Loucy (cell line): ENCODE data around the gene BCKDHB.

Experiments
- EZH2phosphoT487 ChIP-seq: fragments of 200-600 bp; IDR thresholded peaks from 2 replicates; pipeline ENCODE4 v1.6.1; 2018; ENCODE audit warnings: antibody characterized with exemption, mild to moderate bottlenecking, moderate library complexity, borderline replicate concordance
- TF ChIP-seq, protein P1 (sequence below): fragments of 200-600 bp; sonication (generic); conservative IDR thresholded peaks from 2 replicates; pipeline ENCODE4 v1.5.1; 2014; ENCODE audit warnings: mild to moderate bottlenecking, antibody characterized with exemption, low read length

DNA sequence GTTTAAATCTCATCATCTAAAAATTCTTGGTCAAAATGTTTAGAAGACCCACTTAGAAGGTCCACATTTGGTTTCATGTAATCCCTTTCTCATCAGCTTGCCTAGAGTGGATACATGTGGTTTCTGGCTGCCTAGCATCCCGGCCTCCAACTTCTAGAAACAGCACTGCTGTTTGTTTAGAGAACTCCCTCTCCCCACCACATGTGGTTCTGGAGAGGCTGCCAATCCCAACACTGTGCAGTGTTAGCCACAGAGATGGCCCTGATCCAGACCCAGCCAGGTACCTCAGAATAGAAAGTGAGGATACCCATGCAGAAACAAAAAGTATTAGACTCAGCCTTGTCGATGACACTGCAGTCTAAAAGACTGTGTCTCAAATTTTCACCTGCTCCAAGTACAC, 241.8 kb downstream of the BCKDHB start:
- TF ChIP-seq, protein P1, sequence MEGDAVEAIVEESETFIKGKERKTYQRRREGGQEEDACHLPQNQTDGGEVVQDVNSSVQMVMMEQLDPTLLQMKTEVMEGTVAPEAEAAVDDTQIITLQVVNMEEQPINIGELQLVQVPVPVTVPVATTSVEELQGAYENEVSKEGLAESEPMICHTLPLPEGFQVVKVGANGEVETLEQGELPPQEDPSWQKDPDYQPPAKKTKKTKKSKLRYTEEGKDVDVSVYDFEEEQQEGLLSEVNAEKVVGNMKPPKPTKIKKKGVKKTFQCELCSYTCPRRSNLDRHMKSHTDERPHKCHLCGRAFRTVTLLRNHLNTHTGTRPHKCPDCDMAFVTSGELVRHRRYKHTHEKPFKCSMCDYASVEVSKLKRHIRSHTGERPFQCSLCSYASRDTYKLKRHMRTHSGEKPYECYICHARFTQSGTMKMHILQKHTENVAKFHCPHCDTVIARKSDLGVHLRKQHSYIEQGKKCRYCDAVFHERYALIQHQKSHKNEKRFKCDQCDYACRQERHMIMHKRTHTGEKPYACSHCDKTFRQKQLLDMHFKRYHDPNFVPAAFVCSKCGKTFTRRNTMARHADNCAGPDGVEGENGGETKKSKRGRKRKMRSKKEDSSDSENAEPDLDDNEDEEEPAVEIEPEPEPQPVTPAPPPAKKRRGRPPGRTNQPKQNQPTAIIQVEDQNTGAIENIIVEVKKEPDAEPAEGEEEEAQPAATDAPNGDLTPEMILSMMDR = no peak
- TF ChIP-seq EZH2phosphoT487 = no peak
